HG03457 (cell line): ENCODE measurements around the gene WDTC1.

Experiments used
- ATAC-seq: cut with Tn5 transposase; IDR thresholded peaks from one replicate; pipeline ENCODE4 v1.9.1; 2021; ENCODE audit warnings: moderate number of reproducible peaks; ENCODE audit not compliant: unreplicated experiment

WDTC1 gene

DNA sequence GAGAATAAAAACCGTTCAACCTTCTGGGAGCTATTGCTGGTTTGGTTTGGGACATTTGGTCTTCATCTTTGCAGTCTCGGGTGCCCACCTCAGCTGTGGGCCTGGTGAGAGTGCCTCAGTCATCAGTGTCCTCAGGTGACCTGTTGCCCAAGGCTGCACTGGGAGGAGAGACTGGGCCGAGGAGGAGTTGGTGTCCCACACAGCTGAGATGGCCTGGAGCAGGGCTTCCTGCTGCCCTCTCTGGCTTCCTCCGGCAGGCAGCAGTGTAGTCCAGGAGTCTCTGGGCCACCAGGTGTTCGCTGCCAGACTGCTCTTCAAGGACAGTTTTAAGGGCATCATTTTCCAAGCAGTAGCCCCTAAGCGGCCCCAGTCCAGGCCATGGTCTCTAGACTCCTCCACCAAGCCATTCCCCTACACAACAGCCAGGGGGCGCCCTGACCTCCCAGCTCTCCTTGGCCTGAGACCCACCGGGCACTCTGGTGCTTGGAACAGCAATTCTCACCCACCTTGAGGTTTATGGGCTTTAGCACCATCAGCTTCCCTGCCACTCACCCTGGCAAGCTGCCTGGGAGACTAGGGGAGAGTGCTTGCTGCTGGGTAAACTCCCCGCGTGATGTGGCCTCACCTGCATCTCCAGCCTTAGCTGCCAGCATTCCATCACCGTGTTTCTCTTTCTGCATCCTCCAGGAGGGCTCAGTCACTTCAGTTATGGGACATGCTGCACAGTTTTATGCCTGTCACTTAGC is 98.3 kb downstream of the WDTC1 start:
- no peak for ATAC-seq

DNA sequence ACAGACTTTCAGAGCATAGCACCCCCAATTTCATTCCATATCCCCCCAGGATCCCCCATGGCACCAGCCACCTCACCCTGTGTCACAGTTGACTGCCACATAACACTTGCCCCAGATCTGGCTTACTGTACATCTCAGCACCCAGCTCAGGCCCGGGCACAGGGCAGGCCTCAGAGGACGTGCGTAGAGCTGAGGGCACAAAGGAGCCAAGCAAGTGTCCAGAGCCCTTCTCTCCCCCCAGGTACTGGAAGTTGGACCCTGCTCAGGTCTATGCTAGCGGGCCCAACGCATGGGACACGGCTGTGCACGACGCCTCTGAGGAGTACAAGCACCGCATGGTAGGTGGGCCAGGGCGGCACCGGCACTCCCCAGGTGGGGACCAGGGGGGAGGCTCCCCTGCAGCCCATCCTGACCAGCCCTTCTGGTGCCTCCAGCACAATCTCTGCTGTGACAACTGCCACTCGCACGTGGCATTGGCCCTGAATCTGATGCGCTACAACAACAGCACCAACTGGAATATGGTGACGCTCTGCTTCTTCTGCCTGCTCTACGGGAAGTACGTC is 99.4 kb downstream of the WDTC1 start:
- ATAC-seq, result no peak

DNA sequence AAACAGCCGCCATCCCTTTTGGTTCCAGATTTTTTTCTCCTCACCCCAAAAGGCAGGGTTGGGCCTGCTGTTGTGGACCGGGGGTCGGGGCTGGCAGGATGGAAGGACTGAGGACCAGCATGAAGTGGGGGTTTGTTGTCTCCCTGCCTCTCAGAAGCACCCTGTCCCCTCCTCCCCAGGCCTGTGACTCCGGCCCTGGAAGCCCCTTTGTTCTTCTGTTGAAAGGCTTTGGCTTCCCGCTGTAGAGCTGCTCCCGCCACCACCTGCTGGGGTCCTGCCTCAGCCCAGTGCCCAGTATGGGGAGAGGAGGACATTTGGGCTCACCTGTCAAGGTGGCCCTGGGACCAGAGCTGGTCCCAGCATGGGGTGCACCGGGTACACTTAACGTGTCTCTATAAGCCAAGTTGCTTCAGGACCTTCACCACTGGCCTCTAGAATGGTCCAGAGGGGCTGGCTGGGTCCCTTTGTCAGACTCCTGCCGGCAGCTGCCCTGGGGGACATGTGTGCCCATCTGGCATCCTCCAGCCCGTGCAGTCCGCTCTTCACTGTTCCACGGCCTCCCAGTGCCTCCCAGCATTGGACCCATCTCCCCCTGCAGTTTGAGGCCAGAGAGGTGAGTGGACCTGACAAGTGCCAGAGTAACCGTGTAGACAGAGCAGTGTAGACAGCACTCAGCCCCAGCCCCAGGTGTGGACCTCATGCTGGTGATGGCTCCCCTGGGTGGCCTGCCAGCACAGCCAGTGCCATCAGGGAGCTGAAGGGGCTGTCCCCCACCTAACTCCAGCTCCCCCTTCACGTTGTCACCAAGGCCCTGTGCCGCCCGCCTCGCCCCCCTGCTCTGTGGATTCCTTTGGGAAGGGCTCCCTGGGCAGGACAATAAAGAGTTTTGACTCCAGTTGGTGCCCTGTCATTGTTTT is 101.3 kb downstream of the WDTC1 start:
- no peak for ATAC-seq

DNA sequence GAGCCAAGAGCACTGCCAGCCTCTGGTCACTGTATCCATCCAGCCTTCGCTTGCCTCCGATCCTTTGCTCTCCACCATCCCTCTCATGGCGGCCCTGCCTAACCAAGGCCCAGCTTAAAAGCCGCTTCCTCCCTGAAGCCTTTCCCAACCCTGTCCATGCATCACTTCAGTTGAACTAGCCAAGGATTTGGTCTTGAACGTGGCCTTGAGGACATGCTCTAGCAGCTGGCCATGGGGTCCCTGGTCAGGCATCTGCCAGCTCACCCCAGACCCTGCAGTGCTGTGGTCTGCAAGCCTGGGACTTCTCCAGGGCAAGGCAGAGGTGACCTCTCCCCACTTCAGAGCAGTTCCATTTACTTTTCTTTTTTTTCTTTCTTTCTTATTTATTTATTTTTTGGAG is 102.3 kb downstream of the WDTC1 start:
- no peak for ATAC-seq

DNA sequence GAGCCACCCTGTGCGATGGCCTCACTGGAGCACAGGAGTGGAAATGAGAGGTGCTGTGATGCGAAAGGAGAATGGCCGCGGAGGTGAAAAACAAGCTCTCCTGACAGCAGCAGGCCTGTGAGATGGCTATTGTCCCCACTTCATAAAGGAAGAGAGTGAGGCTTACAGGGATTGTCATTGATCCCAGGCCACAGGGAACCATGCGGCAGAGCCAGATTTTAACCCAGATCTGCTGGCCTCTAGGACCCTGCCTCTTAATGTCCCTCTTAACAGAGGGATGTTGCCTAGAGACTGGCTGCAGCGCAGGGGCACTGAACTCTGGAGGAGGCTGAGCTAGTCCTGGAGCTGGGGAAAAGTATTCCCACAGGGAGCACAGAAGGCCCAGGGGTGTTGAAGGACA is 104.3 kb downstream of the WDTC1 start:
- ATAC-seq, result no peak

DNA sequence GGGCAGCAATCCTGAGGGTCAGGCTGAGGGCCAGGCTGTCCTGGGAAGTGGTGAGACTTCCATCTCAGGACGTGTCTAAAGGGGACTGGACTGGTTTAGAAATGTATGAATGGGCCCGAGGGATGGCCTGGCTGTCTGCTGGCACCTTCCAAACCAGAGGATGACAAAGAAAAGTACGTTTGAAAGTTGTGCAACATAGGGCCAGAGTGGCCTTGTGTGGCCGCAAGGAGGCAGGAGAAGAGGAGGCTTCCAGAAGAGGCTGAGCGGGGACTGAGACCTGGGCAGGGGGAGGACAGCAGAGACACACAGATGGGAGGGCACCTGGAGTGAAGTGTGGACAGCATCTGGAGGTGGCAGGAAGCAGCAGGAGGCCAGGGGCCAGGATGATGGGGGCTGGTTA is 104.8 kb downstream of the WDTC1 start:
- ATAC-seq, result no peak

DNA sequence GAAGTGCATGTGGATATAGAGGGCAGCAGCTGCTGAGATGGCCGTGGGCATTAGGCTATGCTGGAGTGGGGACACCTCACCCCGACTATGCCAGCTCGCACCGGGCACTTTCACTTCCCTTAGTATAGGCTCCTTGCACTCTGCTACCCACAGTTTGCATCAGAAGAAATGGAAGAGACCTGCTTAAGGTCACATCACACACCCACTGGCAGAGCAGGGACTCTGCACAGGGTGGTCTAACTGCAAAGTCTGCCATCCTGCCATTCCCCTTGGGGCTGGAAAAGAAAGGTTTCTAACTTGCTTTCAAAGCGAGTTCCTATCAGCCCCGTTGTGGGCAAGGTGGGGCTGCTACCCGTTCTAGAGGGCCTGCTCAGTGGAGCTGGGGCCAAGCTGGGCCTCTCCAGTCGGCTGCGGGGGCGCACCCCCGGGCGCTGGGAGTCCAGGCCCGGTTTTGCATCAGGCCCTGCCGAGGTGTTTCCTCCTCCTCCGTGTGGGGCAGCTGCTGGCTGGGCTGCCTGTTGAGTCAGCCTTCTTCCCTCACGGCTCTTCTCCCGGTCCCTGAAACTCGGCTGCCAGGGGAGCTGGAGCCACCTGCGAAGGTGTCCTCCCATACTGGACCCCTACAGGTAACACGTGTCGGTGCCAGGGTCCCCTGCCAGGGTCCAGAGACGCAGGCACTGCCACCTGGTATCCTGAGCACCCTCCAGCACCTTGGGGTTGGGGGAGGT is 107.3 kb downstream of the WDTC1 start, which contains the start of gene SYTL1:
TSS of gene SYTL1 (plus strand) at position 498 of the 728 bp plus-strand sequence. CDS start 3,313 bp downstream, outside the sequence.
- no peak for ATAC-seq

DNA sequence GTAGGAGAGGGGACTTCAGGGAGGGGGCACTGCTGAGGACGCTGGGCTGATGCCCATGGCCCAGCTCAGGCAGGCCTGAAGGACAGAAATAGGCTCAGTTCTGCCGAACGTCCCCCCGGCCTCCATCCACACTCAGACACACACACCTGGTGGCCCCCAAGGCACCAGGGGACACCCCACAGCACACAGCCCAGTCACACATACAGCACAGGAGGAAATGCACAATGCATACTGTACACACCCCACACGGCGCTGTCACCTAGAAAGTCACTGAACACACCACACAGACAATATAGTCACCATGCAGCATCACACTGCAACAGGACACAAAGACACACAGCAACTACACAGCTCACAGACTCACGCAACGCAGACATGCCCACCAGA is 108.0 kb downstream of the WDTC1 start:
- no peak for ATAC-seq

DNA sequence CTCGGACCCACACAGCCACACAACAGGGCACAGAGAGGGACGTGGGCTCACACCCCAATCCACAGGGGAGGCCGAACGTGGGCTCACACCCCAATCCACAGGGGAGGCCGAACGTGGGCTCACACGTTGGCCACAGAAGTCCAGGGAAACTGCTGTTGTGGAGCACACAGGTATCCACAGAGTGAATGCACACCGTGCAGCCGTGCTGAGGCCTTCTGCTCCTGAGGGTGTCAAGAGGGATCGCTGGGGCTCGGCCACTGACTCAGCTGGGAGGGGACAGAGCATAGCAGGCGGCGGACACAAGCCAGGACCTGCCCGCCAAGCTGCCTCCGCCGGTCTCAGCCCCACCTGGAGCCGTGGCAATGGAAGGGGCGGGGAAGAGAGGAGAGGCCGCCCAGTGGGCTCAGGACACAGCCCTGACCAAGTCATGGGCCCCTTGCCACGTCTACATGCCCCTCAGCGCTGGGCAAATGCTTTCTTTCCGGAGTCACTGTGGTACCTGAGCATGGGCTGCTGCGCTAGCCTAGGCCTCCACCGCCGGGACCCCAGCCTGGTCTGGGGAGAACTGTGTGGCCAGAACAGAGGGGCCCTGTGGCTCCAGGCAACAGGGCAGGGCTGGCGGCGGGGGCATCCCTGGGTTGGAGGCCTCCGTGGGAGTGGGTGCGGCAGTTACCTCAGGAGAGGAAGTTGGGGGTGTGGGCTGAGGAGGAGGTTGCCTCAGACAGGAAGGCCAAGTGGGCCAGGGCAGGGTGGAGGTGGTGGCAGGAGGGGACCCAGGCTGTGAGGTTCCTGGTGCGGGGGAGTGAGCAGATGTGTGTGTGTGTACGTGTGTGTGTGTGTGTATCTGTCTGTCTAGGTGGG is 108.6 kb downstream of the WDTC1 start:
- no peak for ATAC-seq

DNA sequence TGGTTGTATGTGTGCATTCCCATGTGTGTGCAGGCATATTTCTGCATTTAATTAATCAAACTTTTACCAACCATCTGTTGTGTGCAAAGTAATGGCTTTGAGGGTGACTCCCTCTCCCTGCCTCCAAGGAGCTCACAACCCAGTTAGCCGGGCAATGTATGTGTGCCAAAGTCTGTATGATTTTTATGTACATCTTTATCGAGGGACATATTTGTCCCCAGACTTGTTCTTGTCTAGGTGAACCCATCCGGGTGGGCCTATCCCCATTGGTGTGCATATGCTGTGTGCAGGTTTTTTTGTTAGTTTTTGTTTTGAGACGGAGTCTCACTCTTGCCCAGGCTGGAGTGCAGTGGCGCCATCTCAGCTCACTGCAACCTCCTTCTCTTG is 109.2 kb downstream of the WDTC1 start:
- no peak for ATAC-seq

DNA sequence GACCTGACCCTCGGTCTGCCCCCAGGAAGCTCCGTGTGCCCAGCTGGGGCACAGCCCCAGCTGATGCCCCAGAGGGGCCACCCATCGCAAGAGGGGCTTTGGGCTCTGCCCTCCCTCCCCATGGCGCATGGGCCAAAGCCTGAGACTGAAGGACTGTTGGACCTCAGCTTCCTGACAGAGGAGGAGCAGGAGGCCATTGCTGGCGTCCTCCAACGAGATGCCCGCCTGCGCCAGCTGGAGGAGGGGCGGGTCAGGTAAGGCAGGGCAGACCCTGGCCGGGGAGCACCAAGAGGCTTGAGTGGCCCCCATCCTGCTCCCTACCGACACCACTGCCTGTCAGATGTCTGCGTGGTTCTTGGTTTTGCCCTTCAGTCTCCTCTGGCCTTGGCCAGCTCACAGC is 110.8 kb downstream of the WDTC1 start:
- ATAC-seq, result no peak

DNA sequence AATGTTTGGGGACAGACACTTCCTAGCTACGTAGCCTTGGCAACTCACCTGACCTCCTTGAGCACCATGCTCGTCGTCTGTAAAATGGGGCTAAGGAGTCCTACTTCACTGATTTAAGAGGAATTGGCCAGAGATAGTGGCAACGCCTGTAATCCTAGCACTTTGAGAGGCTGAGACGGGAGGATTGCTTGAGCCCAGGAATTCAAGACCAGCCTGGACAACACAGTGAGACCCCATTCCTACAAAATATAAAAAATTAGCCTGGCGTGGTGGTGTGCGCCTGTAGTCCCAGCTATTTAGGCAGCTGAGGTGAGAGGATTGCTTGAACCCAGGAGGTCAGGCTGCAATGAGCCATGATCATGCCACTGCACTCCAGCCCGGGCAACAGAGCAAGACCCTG is 111.9 kb downstream of the WDTC1 start:
- ATAC-seq, result no peak

DNA sequence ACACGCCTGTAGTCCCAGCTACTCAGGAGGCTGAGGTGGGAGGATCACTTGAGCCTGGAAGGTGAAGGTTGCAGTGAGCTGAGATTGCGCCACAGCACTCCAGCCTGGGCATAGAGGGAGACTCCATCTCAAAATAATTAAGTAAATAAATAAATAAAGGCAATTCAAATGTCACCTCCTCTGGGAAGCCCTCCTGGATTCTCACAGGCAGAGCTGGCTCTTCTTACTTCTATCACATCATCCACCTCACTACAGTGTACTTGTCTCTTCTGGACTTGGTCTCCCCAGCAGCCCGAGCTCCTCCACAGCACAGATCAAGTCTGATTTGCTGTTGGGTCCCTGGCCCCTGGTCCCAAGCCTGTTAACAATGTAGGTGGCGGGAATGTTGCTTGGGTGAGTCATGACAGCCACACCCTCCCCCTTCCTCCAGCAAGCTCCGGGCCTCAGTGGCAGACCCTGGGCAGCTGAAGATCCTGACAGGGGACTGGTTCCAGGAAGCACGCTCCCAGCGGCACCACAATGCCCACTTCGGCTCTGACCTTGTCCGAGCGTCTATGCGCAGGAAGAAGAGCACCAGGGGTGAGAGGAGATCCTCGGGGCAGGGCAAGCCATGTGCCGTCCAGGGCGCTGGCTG is 112.7 kb downstream of the WDTC1 start:
- ATAC-seq, result no peak

DNA sequence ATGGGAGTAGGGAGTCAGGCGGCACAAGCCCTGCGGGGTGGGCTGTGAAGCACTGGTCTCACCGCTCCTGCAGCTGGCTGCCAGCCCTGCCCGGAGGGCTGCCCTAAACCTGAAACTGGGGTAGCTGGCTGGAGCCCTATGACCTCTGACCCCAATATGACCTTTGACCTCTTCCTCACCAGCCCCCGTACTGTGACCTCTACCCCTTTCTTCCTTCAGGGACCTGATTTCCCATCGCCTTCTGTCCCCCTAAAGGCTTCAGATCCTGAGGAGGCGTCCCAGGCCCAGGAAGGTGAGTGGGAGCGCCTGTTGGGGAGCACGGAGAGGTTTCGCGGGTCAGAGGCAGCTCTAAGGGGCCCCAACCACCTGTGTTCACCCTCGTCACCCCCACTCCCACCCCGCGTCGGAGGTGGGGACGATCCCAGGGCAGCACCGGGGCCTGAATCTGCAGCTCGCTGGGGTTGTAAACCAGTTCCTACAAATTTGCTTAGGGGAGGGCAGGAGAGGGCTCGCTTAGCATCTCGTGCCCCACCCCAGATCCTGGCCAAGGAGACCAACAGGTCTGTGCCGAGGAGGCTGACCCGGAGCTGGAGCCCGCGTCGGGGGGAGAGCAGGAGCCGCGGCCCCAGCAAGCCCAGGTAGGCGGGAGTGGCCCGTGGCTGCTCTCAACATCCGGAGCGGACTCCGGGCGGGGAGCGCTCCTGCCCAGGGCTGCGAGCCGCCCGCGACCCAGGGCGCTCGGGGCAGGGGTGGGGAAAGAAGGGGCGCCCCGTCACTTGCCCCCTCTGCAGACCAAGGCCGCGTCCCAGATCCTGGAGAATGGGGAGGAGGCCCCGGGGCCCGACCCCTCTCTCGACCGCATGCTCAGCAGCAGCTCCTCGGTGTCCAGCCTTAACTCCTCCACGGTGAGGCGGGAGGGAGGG is 114.7 kb downstream of the WDTC1 start:
- no peak for ATAC-seq

DNA sequence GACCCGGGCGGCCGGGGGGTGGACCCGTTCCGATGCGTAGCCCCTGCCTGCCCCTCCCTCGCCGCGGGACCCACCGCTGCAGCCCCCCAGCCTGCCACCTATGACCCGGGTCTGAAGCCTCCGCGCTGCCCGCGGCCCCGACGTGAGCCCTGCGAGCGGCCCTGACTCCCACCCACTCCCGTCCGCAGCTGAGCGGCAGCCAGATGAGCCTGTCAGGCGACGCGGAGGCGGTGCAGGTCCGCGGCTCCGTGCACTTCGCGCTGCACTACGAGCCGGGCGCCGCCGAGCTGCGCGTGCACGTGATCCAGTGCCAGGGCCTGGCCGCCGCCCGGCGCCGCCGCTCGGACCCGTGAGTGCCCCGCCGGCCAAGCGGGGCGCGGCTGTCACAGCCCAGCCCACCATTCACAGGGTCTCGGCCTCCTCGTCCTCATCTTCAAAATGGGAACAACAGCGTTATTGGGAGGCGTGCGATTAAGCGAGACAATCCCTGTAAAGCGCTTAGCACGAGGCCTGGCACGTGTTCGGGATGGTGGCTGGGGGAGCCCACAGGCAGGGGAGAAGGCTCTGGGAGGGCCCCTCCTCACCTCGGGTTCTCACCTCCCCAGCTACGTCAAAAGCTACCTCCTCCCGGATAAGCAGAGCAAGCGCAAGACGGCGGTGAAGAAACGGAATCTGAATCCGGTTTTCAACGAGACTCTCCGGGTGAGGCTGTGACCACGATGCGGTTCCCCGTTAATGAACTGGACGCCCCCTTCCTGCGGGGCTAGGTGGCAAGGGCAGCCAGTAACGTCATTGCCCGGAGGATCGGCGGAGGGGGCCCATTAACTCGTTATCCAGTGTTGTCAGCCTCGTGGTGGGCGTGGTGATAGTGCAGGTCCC is 115.6 kb downstream of the WDTC1 start:
- ATAC-seq, result no peak

DNA sequence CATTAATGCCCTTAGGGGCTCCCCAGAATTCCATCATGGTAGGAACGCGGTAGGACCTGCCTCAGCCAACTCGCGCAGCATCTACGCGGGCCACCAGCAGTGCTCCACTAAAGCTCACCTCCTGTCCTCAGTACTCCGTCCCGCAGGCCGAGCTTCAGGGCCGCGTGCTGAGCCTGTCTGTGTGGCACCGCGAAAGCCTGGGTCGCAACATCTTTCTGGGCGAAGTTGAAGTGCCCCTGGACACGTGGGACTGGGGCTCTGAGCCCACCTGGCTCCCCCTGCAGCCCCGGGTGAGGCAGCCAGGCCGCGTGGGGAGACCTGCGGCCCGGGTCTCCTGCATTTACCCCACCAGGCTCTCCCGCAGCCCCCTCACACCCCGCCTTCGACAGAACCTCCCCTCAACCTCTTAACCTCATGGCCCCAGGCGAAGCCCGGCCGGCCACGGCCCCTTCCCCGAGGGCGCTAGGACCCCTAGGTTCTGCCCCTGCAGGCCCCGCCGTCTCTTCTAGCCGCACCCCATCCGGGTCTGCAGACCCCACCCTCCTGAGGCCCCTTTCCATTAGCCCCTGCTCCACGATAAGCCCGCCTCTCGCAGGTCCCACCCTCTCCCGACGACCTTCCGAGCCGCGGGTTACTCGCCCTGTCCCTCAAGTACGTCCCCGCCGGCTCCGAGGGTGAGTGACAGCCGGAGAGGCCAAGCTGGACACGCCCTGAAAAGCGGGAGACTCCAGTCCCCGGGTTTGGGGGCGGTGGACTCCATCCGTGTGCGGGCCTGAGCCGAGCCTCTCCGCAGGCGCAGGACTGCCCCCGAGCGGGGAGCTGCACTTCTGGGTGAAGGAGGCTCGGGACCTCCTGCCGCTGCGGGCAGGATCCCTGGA is 116.5 kb downstream of the WDTC1 start:
- no peak for ATAC-seq
